ENCODE results near the gene RFTN2.
"Not testable (repeated sequence)": the region's sequence is repeated elsewhere in the genome, so short reads cannot be mapped to it uniquely, and the experiment has no call there.

The RFTN2 gene

GRCh38 chr2:197599285-197599965, 76.0 kb downstream of the RFTN2 start:
- DNase-seq = no peak

- no peak for DNase-seq
Observed at GRCh38 chr2:197598450-197598849, 76.9 kb downstream of the RFTN2 start.

DNA sequence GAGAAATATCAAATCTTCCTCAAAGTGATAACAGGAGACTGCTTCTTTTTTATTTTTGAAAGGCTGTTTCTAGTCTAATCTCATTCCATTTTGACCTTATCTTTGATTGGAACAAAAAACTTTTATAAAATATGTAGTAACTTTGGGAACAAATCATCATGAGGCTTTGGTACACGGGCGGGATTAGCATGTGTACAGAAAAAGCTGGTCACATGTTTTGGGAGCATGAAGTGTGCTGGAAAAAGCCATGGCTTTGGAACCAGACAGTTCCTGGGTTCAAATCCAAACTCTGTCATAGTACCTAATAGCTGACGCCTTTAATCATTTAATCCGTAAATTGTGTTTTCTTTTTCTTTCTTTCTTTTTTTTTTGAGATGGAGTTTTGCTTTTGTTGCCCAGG, 78.2 kb downstream of the RFTN2 start:
- no peak for DNase-seq

GRCh38 chr2:197596766-197597165, 78.6 kb downstream of the RFTN2 start:
- DNase-seq = no peak

- no peak for DNase-seq
Observed at GRCh38 chr2:197591339-197592072, 83.9 kb downstream of the RFTN2 start.

DNA sequence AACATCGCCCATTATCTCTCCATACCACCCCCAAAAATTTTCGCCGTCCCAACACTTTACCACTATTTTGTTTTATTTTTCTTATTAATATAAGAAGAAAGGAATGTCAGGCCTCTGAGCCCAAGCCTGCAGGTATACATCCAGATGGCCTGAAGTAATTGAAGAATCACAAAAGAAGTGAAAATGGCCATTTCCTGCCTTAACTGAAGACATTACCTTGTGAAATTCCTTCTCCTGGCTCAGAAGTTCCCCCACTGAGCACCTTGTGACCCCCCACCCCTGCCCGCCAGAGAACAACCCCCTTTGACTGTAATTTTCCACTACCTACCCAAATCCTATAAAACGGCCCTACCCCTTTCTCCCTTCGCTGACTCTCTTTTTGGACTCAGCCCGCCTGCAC, 88.1 kb downstream of the RFTN2 start:
- DNase-seq = not testable (repeated sequence)

DNA sequence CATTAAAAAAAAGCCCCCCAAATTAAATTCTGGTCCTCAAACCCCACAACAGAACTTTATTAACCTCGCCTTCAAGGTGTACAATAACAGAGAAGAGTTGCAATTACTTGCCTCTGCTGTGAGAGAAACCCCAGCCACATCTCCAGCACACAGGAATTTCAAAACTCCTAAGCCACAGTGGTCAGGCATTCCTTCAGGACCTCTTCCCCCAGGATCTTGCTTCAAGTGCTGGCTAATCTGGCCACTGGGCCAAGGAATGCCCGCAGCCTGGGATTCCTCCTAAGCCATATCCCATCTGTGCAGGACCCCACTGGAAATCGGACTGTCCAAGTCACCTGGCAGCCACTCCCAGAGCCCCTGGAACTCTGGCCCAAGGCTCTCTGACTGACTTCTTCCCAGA, 95.2 kb downstream of the RFTN2 start:
- not testable (repeated sequence) for DNase-seq

- DNase-seq = not testable (repeated sequence)
Observed at GRCh38 chr2:197578294-197578693, 97.1 kb downstream of the RFTN2 start.

GRCh38 chr2:197577446-197577845, 97.9 kb downstream of the RFTN2 start:
- DNase-seq = no peak

DNA sequence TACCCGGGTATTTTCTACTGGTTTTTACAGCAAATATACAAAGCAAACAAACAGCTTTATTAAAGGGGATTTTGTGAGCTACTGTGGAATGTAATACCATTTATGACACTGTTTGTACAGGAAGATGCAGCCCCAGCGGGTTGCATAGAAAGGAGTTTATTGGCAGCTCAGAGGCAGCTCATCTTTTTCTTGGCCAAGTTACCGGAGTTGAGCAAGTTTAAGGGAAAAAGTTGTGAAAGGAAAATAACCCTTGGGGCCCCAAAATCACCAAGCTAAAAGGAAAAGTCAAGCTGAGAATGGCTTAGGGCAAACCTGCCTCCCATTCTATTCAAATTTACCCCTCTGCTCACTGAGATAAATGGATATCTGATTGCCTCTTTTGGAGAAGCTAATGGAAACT, 98.8 kb downstream of the RFTN2 start:
- no peak for DNase-seq

DNA sequence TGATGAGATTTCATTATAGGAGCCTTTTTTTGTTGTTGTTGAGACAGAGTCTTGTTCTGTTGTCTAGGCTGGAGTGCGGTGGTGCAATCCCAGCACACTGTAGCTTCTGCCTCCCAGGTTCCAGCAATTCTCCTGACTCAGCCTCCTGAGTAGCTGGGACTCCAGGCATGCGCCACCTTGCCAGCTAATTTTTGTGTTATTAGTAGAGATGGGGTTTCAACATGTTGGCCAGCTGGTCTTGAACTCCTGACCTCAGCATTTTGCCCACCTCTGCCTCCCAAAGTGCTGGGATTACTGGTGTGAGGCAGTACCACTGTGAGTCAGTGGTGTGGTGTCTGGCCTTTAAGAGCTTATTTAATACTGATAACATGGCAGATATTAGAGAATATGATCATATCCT, 99.4 kb downstream of the RFTN2 start:
- no peak for DNase-seq

DNA sequence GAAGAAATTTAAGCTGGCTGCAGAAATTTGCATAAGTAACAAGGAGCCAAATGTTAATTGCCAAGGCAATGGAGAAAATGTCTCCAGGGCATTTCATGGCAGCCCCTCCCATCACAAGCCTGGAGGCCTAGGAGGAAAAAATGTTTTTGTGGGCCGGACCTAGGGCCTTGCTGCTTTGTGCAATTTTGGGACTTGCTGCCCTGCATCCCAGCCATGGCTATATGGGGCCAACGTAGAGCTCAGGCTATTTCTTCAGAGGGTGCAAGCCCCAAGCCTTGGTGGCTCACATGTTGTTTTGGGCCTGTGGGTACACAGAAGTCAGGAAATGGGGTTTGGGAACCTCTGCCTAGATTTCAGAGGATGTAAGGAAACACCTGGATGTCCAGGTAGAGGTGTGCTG, 101.8 kb downstream of the RFTN2 start:
- DNase-seq = no peak

GRCh38 chr2:197571627-197572271, 103.6 kb downstream of the RFTN2 start:
- no peak for DNase-seq

DNA sequence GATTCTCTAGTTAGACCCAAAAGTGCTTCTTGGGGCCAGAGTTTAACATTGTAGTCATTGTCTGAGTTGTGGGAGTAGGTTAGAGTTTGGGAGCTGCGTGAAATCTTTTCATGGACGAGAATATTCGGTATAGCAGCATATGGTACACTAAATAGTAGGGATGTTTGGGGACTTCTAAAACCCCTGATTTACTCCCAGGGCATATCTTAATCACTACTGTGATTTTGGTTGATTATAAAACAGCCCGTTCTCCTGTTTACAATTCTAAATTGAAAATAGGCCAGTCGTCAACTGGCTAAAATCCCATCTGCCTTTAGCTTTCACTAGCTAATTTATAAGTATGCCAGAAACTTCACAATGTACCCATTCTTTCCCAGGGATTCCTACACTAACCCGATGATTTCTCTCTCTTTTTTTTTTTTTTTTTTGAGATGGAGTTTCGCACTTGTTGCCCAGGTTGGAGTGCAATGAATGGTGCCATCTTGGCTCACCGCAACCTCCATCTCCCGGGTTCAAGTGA, 115.2 kb downstream of the RFTN2 start:
- DNase-seq = no peak

DNA sequence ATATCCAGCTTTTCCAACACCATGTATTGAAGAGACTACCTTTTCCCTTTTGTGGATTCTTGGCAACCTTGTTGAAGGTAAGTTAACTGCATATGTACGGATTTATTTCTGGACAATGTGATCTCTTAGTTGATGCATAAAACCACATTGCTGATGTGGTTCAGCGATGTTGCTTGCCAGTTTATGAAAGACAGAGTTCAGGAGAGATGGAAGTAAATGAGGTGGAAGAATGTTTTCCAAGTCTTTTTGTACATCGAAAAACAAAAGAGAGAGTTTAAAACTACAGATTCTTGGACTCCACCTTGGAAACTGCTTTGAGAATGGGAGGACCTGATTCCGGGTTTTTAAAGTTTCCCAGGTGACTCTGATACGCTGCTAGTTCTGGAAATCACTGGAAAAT, 115.7 kb downstream of the RFTN2 start:
- DNase-seq = no peak

DNA sequence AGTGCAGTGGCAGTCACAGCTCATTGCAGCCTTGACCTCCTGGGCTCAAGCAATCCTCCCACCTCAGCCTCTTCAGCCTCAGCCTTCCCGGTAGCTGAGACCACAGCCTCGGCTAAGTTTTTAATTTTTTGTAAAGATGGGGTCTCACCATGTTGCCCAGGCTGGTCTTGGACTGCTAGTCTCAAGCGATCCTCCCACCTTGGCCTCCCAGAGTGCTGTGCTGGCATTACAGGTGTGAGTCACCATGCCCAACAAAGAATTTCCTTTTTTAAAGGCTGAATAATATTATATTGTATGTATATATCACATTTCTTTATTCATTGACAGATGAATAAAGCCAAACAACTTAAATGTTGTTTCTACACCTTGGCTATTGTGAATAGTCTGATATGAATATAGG, 117.0 kb downstream of the RFTN2 start:
- no peak for DNase-seq

- DNase-seq = no peak
Observed at GRCh38 chr2:197556456-197556855, 118.9 kb downstream of the RFTN2 start.

DNA sequence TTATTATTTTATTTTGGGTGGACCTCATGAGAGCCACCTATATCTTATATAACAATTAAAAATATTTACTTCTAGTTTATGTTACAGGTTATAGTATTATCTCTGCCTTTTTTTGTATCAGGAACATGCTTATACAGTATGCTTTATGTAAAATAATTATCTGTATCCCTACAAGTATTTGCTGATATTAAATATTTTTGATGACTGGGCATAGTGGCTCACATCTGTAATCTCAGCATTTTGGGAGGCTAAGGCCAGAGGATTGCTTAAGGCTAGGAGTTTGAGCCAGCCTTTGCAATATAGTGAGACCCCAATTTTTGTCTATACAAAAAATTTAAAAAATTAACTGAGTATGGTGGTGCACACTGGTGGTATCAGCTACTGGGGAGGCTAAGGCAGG, 119.9 kb downstream of the RFTN2 start:
- no peak for DNase-seq

GRCh38 chr2:197551260-197551659, 124.1 kb downstream of the RFTN2 start:
- not testable (repeated sequence) for DNase-seq

- DNase-seq = no peak
Observed at GRCh38 chr2:197548582-197548981, 126.8 kb downstream of the RFTN2 start.

DNA sequence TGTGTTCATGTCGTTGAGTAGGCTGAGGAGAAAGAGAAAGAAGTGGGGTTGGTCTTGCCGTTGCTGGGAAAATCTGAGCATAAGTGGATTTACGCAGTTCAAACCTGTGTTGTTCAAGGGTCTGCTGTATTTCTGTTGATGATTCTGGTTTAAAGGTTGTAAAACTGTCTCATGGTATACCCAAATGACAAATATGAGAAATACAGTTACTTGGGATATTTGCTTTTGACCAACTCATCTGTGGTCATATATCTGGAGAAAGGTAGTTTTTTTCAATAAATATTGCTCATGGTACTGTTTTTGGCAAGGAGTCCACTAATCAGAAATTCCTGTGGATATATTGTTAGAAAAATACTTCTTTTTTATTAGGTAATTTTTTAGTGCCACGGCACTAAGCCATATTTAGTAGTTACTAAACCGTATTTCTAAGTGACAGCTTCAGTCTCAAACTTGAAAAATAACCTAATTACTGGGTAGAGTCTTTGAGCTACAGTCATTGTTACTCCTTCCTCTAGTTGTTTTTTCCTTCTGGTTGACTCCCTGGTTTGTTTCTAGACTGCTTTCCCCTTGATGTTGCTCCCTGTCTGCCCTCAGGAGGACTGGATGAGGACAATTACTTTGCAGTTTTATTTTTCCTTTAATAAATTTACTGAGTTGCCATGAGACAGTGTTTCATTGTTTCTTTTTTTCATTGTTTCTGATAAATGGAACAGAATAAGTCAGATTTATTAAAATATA, 128.1 kb downstream of the RFTN2 start:
- DNase-seq = no peak

- no peak for DNase-seq
Observed at GRCh38 chr2:197543206-197543605, 132.2 kb downstream of the RFTN2 start.

DNA sequence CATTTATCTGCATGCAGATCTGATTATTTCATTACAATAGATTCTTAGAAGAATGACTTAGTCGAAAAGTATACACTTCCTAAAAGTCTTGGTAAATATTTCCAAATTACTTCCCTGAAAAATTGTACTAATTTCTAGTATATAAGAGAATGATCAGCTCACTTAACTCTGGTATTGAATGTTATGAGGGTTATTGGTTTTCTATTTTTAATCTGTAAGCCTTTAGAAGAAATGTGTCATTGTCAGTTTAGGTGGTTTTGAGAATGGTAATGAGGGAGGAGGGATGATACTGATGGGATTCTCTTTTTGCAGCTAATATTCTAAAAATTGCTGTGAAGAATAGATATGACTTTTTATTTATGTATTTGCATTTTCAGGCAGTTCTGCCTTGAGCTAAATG, 135.7 kb downstream of the RFTN2 start:
- no peak for DNase-seq
